Measurements from ENCODE around the gene MAP2K7.

Gene MAP2K7

GRCh38 chr19:7921967-7922835, 18.5 kb downstream of the MAP2K7 start:
- Histone ChIP-seq H3K4me2 (ENCODE audit: insufficient read depth, low read length) (peak overlapping the region; percentile 82), H3K9ac (ENCODE audit: low read depth, low read length) (peak overlapping the region; percentile 59; the same call in 1 of the 2 replicates), H3K27me3 (ENCODE audit: insufficient read depth, low read length, poor library complexity) (no peaks in the 10 kb centered on the region), H3K79me2 (ENCODE audit: insufficient read depth, low read length) (peaks cover 9% of the 10 kb centered on the region), H3K4me3 (ENCODE audit: low read depth in 1 of 2, low read length in 2 of 2) (peak overlapping the region in 1 of 2 experiments; percentile 68; a peak in 1 of 4 replicates), H4K20me1 (ENCODE audit: insufficient read depth, low read length) (peaks cover 38% of the 10 kb centered on the region), H3K36me3 (ENCODE audit: insufficient read depth, low read length) (peaks cover 33% of the 10 kb centered on the region), H2AFZ (ENCODE audit: low read depth, low read length) (no peak overlapping the region), H3K4me1 (ENCODE audit: insufficient read depth, low read length) (peaks cover 50% of the 10 kb centered on the region), H3K27ac (ENCODE audit: low read length) (peak overlapping the region; percentile 75; the same call in 1 of the 2 replicates), H3K9me3 (ENCODE audit: insufficient read depth, low read length, severe bottlenecking) (no peaks in the 10 kb centered on the region)
- no peak for TF ChIP-seq EZH2 (IDR thresholded peaks at IDR 0.05; ENCODE audit: borderline replicate concordance, low read depth, low read length, severe bottlenecking)
- TF ChIP-seq, protein P1, sequence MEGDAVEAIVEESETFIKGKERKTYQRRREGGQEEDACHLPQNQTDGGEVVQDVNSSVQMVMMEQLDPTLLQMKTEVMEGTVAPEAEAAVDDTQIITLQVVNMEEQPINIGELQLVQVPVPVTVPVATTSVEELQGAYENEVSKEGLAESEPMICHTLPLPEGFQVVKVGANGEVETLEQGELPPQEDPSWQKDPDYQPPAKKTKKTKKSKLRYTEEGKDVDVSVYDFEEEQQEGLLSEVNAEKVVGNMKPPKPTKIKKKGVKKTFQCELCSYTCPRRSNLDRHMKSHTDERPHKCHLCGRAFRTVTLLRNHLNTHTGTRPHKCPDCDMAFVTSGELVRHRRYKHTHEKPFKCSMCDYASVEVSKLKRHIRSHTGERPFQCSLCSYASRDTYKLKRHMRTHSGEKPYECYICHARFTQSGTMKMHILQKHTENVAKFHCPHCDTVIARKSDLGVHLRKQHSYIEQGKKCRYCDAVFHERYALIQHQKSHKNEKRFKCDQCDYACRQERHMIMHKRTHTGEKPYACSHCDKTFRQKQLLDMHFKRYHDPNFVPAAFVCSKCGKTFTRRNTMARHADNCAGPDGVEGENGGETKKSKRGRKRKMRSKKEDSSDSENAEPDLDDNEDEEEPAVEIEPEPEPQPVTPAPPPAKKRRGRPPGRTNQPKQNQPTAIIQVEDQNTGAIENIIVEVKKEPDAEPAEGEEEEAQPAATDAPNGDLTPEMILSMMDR (IDR thresholded peaks at IDR 0.05; ENCODE audit: borderline replicate concordance, extremely low read depth, low read length, poor library complexity, severe bottlenecking), result no peak
- DNase-seq, result no peak
- ATAC-seq (ENCODE audit: insufficient read depth, low read depth), result no peak

DNA sequence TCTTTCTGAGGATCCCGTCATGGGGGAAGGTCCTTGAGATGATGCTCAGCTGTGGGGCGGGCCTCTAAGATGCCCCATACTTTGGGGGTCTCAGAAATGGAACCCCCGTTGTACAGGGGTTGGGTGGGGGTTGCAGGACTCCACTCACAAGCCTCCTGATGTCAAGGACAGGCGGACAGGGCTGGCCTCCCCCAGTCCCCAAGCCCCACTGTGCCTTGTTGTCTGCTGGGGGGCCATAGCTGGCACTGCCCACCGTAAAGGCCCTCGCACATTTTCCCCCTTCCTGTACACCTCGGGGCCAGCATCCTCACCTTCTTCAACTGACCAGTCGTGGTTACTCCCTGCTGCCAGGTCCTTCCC, 19.1 kb downstream of the MAP2K7 start:
- no peak overlapping the region for H3K4me3 ChIP-seq (ENCODE audit: low read depth in 1 of 2, low read length in 2 of 2)
- ATAC-seq (ENCODE audit: insufficient read depth, low read depth) (no peak), DNase-seq (no peak)
- peaks cover 33% of the 10 kb centered on the region for H3K36me3 ChIP-seq (ENCODE audit: insufficient read depth, low read length)
- H3K9ac ChIP-seq (ENCODE audit: low read depth, low read length), result no peak overlapping the region
- peaks cover 50% of the 10 kb centered on the region for H3K4me1 ChIP-seq (ENCODE audit: insufficient read depth, low read length)
- H3K4me2 ChIP-seq (ENCODE audit: insufficient read depth, low read length), result no peak overlapping the region
- H3K79me2 ChIP-seq (ENCODE audit: insufficient read depth, low read length), result peaks cover 9% of the 10 kb centered on the region
- peaks cover 43% of the 10 kb centered on the region for H4K20me1 ChIP-seq (ENCODE audit: insufficient read depth, low read length)
- H3K27ac ChIP-seq (ENCODE audit: low read length), result no peak overlapping the region
- H3K27me3 ChIP-seq (ENCODE audit: insufficient read depth, low read length, poor library complexity), result no peaks in the 10 kb centered on the region
- no peak for TF ChIP-seq EZH2 (IDR thresholded peaks at IDR 0.05; ENCODE audit: borderline replicate concordance, low read depth, low read length, severe bottlenecking)
- TF ChIP-seq, protein P1 (IDR thresholded peaks at IDR 0.05; ENCODE audit: borderline replicate concordance, extremely low read depth, low read length, poor library complexity, severe bottlenecking), result no peak
- no peaks in the 10 kb centered on the region for H3K9me3 ChIP-seq (ENCODE audit: insufficient read depth, low read length, severe bottlenecking)
- H2AFZ ChIP-seq (ENCODE audit: low read depth, low read length), result no peak overlapping the region

- TF ChIP-seq EZH2 (IDR thresholded peaks at IDR 0.05; ENCODE audit: borderline replicate concordance, low read depth, low read length, severe bottlenecking), result no peak
- TF ChIP-seq, protein P1 (IDR thresholded peaks at IDR 0.05; ENCODE audit: borderline replicate concordance, extremely low read depth, low read length, poor library complexity, severe bottlenecking), result no peak
- Histone ChIP-seq H4K20me1 (ENCODE audit: insufficient read depth, low read length) (peaks cover 48% of the 10 kb centered on the region), H3K9me3 (ENCODE audit: insufficient read depth, low read length, severe bottlenecking) (no peaks in the 10 kb centered on the region), H3K4me2 (ENCODE audit: insufficient read depth, low read length) (peak overlapping the region; percentile 99; the same call in 1 of the 2 replicates), H3K9ac (ENCODE audit: low read depth, low read length) (no peak overlapping the region), H3K79me2 (ENCODE audit: insufficient read depth, low read length) (peaks cover 9% of the 10 kb centered on the region), H3K4me1 (ENCODE audit: insufficient read depth, low read length) (peaks cover 50% of the 10 kb centered on the region), H3K27me3 (ENCODE audit: insufficient read depth, low read length, poor library complexity) (no peaks in the 10 kb centered on the region), H3K36me3 (ENCODE audit: insufficient read depth, low read length) (peaks cover 33% of the 10 kb centered on the region), H2AFZ (ENCODE audit: low read depth, low read length) (no peak overlapping the region), H3K27ac (ENCODE audit: low read length) (no peak overlapping the region), H3K4me3 (ENCODE audit: low read depth in 1 of 2, low read length in 2 of 2) (no peak overlapping the region)
- DNase-seq (no peak), ATAC-seq (ENCODE audit: insufficient read depth, low read depth) (no peak)
Measured at GRCh38 chr19:7923295-7924191, 19.9 kb downstream of the MAP2K7 start.

Data from DND-41 (cell line).